WTC11 (cell line): ENCODE data around the gene ADAM8. TPM values are rescaled to one million over a fixed set of nuclear protein-coding genes. Genes with fewer than 3 reads are reported as not detected.

Experiments
- ATAC-seq: fragments of 200-7000 bp; cut with Tn5 transposase; 2 replicates; pipeline ENCODE4 v1.10.0; 2021; ENCODE audit warnings: mild to moderate bottlenecking, moderate library complexity
- CTCF ChIA-PET: fragments of 300-600 bp; sonication (Branson Sonifier 250); formaldehyde crosslinking; loops from one replicate; lab custom pipeline; 2021; ENCODE audit warnings: antibody characterized with exemption; lab: Charles Lee
- POLR2A ChIA-PET: fragments of 350-600 bp; sonication (Branson Sonifier 250); formaldehyde crosslinking; loops from one replicate; lab custom pipeline; 2021; ENCODE audit warnings: antibody characterized with exemption; lab: Charles Lee
- DNase-seq: peaks from one replicate; pipeline ENCODE4 v3.0.0; 2021; ENCODE audit warnings: low spot score
- H3K27ac Mint-ChIP-seq: 2 replicates; pipeline ENCODE4 v1.8.0; 2021; ENCODE audit warnings: mixed read lengths
- H3K27me3 Mint-ChIP-seq: 2 replicates; pipeline ENCODE4 v1.8.0; 2021; ENCODE audit warnings: low read depth, mild to moderate bottlenecking, moderate library complexity, mixed read lengths
- H3K36me3 Mint-ChIP-seq: 2 replicates; pipeline ENCODE4 v1.8.0; 2021; ENCODE audit warnings: mixed read lengths
- H3K4me1 Mint-ChIP-seq: 2 replicates; pipeline ENCODE4 v1.8.0; 2022; ENCODE audit warnings: mixed read lengths
- H3K4me3 Mint-ChIP-seq: 2 replicates; pipeline ENCODE4 v1.8.0; 2021; ENCODE audit warnings: mild to moderate bottlenecking, moderate library complexity, mixed read lengths
- H3K9me3 Mint-ChIP-seq: 2 replicates; pipeline ENCODE4 v1.8.0; 2021; ENCODE audit warnings: mixed read lengths
- AR ChIP-seq: fragments of 250-450 bp; sonication (Bioruptor Pico); IDR thresholded peaks from 2 replicates; pipeline ENCODE4 v1.9.0; 2021; ENCODE audit warnings: mild to moderate bottlenecking
- ARID4B ChIP-seq: sonication (generic); formaldehyde crosslinking; IDR thresholded peaks from 2 replicates; pipeline ENCODE4 v1.8.0; 2023; ENCODE audit warnings: missing genetic modification reagents, mild to moderate bottlenecking, borderline replicate concordance
- CBFB ChIP-seq: sonication (generic); formaldehyde crosslinking; IDR thresholded peaks from 2 replicates; pipeline ENCODE4 v1.8.1; 2022; ENCODE audit warnings: mild to moderate bottlenecking, low read depth, missing genetic modification reagents
- ESRRA ChIP-seq: sonication (generic); formaldehyde crosslinking; IDR thresholded peaks from 2 replicates; pipeline ENCODE4 v1.8.1; 2022; ENCODE audit warnings: mild to moderate bottlenecking, missing genetic modification reagents, borderline replicate concordance
- FOXJ3 ChIP-seq: sonication (generic); formaldehyde crosslinking; IDR thresholded peaks from 2 replicates; pipeline ENCODE4 v1.9.0; 2021; ENCODE audit warnings: missing genetic modification reagents, mild to moderate bottlenecking, borderline replicate concordance
- JUN ChIP-seq: sonication (generic); formaldehyde crosslinking; IDR thresholded peaks from 2 replicates; pipeline ENCODE4 v1.8.0; 2023; ENCODE audit warnings: mild to moderate bottlenecking, missing genetic modification reagents
- NFYB ChIP-seq: sonication (generic); formaldehyde crosslinking; conservative IDR thresholded peaks from 2 replicates; pipeline ENCODE4 v1.8.0; 2022; ENCODE audit warnings: low read depth, missing genetic modification reagents
- PREB ChIP-seq: sonication (generic); formaldehyde crosslinking; IDR thresholded peaks from 2 replicates; pipeline ENCODE4 v1.8.1; 2022; ENCODE audit warnings: mild to moderate bottlenecking, missing genetic modification reagents, moderate library complexity, borderline replicate concordance
- PRRX2 ChIP-seq: fragments of 250-450 bp; sonication (Bioruptor Pico); IDR thresholded peaks from 2 replicates; pipeline ENCODE4 v1.8.0; 2021; ENCODE audit warnings: mild to moderate bottlenecking
- TP53 ChIP-seq: sonication (generic); formaldehyde crosslinking; IDR thresholded peaks from 2 replicates; pipeline ENCODE4 v1.8.1; 2023; ENCODE audit warnings: mild to moderate bottlenecking, missing genetic modification reagents
- ZNF121 ChIP-seq: sonication (generic); formaldehyde crosslinking; IDR thresholded peaks from 2 replicates; pipeline ENCODE4 v1.8.0; 2023; ENCODE audit warnings: missing genetic modification reagents
- ZNF138 ChIP-seq: sonication (generic); formaldehyde crosslinking; conservative IDR thresholded peaks from 2 replicates; pipeline ENCODE4 v1.8.1; 2022; ENCODE audit warnings: mild to moderate bottlenecking, moderate library complexity, missing genetic modification reagents
- ZNF281 ChIP-seq: sonication (generic); formaldehyde crosslinking; IDR thresholded peaks from 2 replicates; pipeline ENCODE4 v1.8.0; 2023; ENCODE audit warnings: mild to moderate bottlenecking, missing genetic modification reagents
- ZNF671 ChIP-seq: fragments of 250-450 bp; sonication (Bioruptor Pico); IDR thresholded peaks from 2 replicates; pipeline ENCODE4 v1.8.0; 2021; ENCODE audit warnings: mild to moderate bottlenecking
- total RNA-seq: library from RNA; stranded (reverse); gene quantifications from 3 replicates; pipeline ENCODE4 v1.2.3, GENCODE V29; 2021

The ADAM8 gene
- total RNA-seq, 1 experiment from 2014 or later = 7.2 TPM

GRCh38 chr10:133316266-133316665 lies 39.6 kb upstream of the ADAM8 start (continued):
- TF ChIP-seq ZNF121 = no peak
- TF ChIP-seq, all 79 proteins: peak for 0

GRCh38 chr10:133315847-133316246 lies 39.2 kb upstream of the ADAM8 start:
- CTCF ChIA-PET = interaction anchor here (0.8 to 3.3 kb wide), 4 partner anchors 8 to 41 kb away, joined by 3 to 14 read pairs (median 6); no protein-coding TSS in a partner anchor
- DNase-seq (no peak), ATAC-seq (no peak)
- POLR2A ChIA-PET = interaction anchor here (0.7 kb wide), 1 partner anchor 32 kb away, joined by 3 read pairs; no protein-coding TSS in a partner anchor
- Mint-ChIP-seq H3K4me3 (no peak overlapping the region), H3K36me3 (peaks cover 17% of the 10 kb centered on the region), H3K9me3 (peaks cover 6% of the 10 kb centered on the region), H3K27ac (no peak overlapping the region), H3K4me1 (0 out of 2 replicates have a peak, but pooled peaks cover 3% of the 10 kb centered on the region), H3K27me3 (peaks cover 20% of the 10 kb centered on the region)
- TF ChIP-seq ARID4B = no peak
- TF ChIP-seq NFYB (CRISPR knock-in tag) = no peak; the same call in 1 of the 2 replicates

GRCh38 chr10:133314911-133315310 lies 38.2 kb upstream of the ADAM8 start:
- no peak for ATAC-seq
- Mint-ChIP-seq H3K36me3 (peaks cover 18% of the 10 kb centered on the region), H3K27me3 (peaks cover 14% of the 10 kb centered on the region), H3K4me3 (no peak overlapping the region), H3K27ac (no peak overlapping the region), H3K4me1 (0 out of 2 replicates have a peak, but pooled peaks cover 3% of the 10 kb centered on the region), H3K9me3 (no peaks in the 10 kb centered on the region; the same call in 1 of the 2 replicates)
- CTCF ChIA-PET = interaction anchor here (0.8 to 3.3 kb wide), 7 partner anchors 9 to 63 kb away, joined by 3 to 14 read pairs (median 5); no protein-coding TSS in a partner anchor
- POLR2A ChIA-PET = no interaction called here
- DNase-seq = no peak
- TF ChIP-seq FOXJ3 (CRISPR knock-in tag) = no peak

GRCh38 chr10:133313192-133313591 lies 36.5 kb upstream of the ADAM8 start:
- Mint-ChIP-seq H3K36me3 (peaks cover 18% of the 10 kb centered on the region), H3K27me3 (peaks cover 3% of the 10 kb centered on the region; the same call in 1 of the 2 replicates), H3K9me3 (no peaks in the 10 kb centered on the region; the same call in 1 of the 2 replicates), H3K4me1 (0 out of 2 replicates have a peak, but pooled peaks cover 3% of the 10 kb centered on the region), H3K4me3 (no peak overlapping the region), H3K27ac (no peak overlapping the region)
- ATAC-seq (no peak), DNase-seq (no peak)
- POLR2A ChIA-PET = no interaction called here
- TF ChIP-seq ESRRA (CRISPR knock-in tag) (no peak), ZNF671 (CRISPR knock-in tag) (no peak), ZNF138 (no peak), AR (CRISPR knock-in tag) (no peak), PREB (CRISPR knock-in tag) (no peak), PRRX2 (CRISPR knock-in tag) (no peak), ZNF281 (CRISPR knock-in tag) (no peak), JUN (CRISPR knock-in tag) (no peak), CBFB (CRISPR knock-in tag) (no peak), TP53 (CRISPR knock-in tag) (no peak)
- CTCF ChIA-PET = interaction anchor here (0.8 to 3.3 kb wide), 8 partner anchors 11 to 48 kb away, joined by 3 to 14 read pairs (median 4); partner anchors contain the start of gene FUOM
